ENCODE measurements around the gene RPS28. TPM values are rescaled to one million over a fixed set of nuclear protein-coding genes. Genes with fewer than 3 reads are reported as not detected.

The RPS28 gene
- polyA plus RNA-seq, 1 donor (not counting 4 experiments of a cell fraction or from before 2014, with no cell fraction given) = 960 TPM

- peaks cover 16% of the 10 kb centered on the region for H3K4me1 ChIP-seq (ENCODE audit: control insufficient read depth, extremely low read depth, insufficient read depth, low read length)
- peak overlapping the region; percentile 5 for H3K4me2 ChIP-seq (ENCODE audit: control insufficient read depth, extremely low read depth, insufficient read depth, low read depth, low read length)
- H3K36me3 ChIP-seq (ENCODE audit: control insufficient read depth in 2 of 2, extremely low read depth in 1 of 2, insufficient read depth in 2 of 2, low read length in 2 of 2) = no peaks in the 10 kb centered on the region
- H3K27me3 ChIP-seq (ENCODE audit: control insufficient read depth, extremely low read depth, insufficient read depth, low read length) = no peaks in the 10 kb centered on the region
- DNase-seq (ENCODE audit: low read depth, low spot score) (peak; percentile 84), FAIRE-seq (peak; percentile 95)
- H3K27ac ChIP-seq (ENCODE audit: control insufficient read depth, insufficient read depth, low read length) = no peak overlapping the region
- H3K9me1 ChIP-seq (ENCODE audit: control insufficient read depth, extremely low read depth, insufficient read depth, low read length) = no peaks in the 10 kb centered on the region
- H3K9me3 ChIP-seq (ENCODE audit: control insufficient read depth, low read depth, low read length) = no peaks in the 10 kb centered on the region
- TF ChIP-seq CTCF (optimal IDR thresholded peaks at IDR 0.05 in 1 of 3, IDR thresholded peaks at IDR 0.05 in 1 of 3, conservative IDR thresholded peaks at IDR 0.05 in 1 of 3; ENCODE audit: extremely low read depth in 1 of 3, insufficient read depth in 2 of 3, low read length in 3 of 3) = peak in 1 of 3 experiments; percentile 11
- no peak for TF ChIP-seq EZH2 (IDR thresholded peaks at IDR 0.05; ENCODE audit: low read length)
- no peak overlapping the region for H3K4me3 ChIP-seq (ENCODE audit: control insufficient read depth in 2 of 3, extremely low read depth in 1 of 3, insufficient read depth in 2 of 3, low read depth in 1 of 3, low read length in 3 of 3)
- no peaks in the 10 kb centered on the region for H4K20me1 ChIP-seq (ENCODE audit: control insufficient read depth, extremely low read depth, insufficient read depth, low read length)
- no peaks in the 10 kb centered on the region for H3K79me2 ChIP-seq (ENCODE audit: control insufficient read depth, insufficient read depth, low read length)
- dilution Hi-C loops (cut with MboI; ENCODE audit: extremely low pct_ligation_motif_present, low sequenced_read_pairs) = no loop called here
- no peak overlapping the region for H2AFZ ChIP-seq (ENCODE audit: control insufficient read depth, low read length)
- H3K9ac ChIP-seq (ENCODE audit: control insufficient read depth, extremely low read depth, insufficient read depth, low read length) = no peak overlapping the region
These were observed 34.5 kb downstream of the RPS28 start for GRCh38 chr19:8355631-8356402.

- dilution Hi-C loops (cut with MboI; ENCODE audit: extremely low pct_ligation_motif_present, low sequenced_read_pairs) = no loop called here
- no peak overlapping the region for H3K4me2 ChIP-seq (ENCODE audit: control insufficient read depth, extremely low read depth, insufficient read depth, low read depth, low read length)
- H3K36me3 ChIP-seq (ENCODE audit: control insufficient read depth in 2 of 2, extremely low read depth in 1 of 2, insufficient read depth in 2 of 2, low read length in 2 of 2) = no peaks in the 10 kb centered on the region
- no peaks in the 10 kb centered on the region for H3K79me2 ChIP-seq (ENCODE audit: control insufficient read depth, insufficient read depth, low read length)
- no peak overlapping the region for H3K4me3 ChIP-seq (ENCODE audit: control insufficient read depth in 2 of 3, extremely low read depth in 1 of 3, insufficient read depth in 2 of 3, low read depth in 1 of 3, low read length in 3 of 3)
- no peak overlapping the region for H3K9ac ChIP-seq (ENCODE audit: control insufficient read depth, extremely low read depth, insufficient read depth, low read length)
- no peaks in the 10 kb centered on the region for H3K9me3 ChIP-seq (ENCODE audit: control insufficient read depth, low read depth, low read length)
- no peaks in the 10 kb centered on the region for H4K20me1 ChIP-seq (ENCODE audit: control insufficient read depth, extremely low read depth, insufficient read depth, low read length)
- H2AFZ ChIP-seq (ENCODE audit: control insufficient read depth, low read length) = no peak overlapping the region
- no peak for DNase-seq (ENCODE audit: low read depth, low spot score)
- H3K27ac ChIP-seq (ENCODE audit: control insufficient read depth, insufficient read depth, low read length) = no peak overlapping the region
- no peak for FAIRE-seq
- no peak for TF ChIP-seq CTCF (optimal IDR thresholded peaks at IDR 0.05 in 1 of 3, IDR thresholded peaks at IDR 0.05 in 1 of 3, conservative IDR thresholded peaks at IDR 0.05 in 1 of 3; ENCODE audit: extremely low read depth in 1 of 3, insufficient read depth in 2 of 3, low read length in 3 of 3)
- no peak for TF ChIP-seq EZH2 (IDR thresholded peaks at IDR 0.05; ENCODE audit: low read length)
- peaks cover 22% of the 10 kb centered on the region for H3K4me1 ChIP-seq (ENCODE audit: control insufficient read depth, extremely low read depth, insufficient read depth, low read length)
- H3K27me3 ChIP-seq (ENCODE audit: control insufficient read depth, extremely low read depth, insufficient read depth, low read length) = no peaks in the 10 kb centered on the region
- no peaks in the 10 kb centered on the region for H3K9me1 ChIP-seq (ENCODE audit: control insufficient read depth, extremely low read depth, insufficient read depth, low read length)
These were observed 35.8 kb downstream of the RPS28 start for GRCh38 chr19:8357007-8357521.
